ENCODE data around the gene RENBP.

DNA sequence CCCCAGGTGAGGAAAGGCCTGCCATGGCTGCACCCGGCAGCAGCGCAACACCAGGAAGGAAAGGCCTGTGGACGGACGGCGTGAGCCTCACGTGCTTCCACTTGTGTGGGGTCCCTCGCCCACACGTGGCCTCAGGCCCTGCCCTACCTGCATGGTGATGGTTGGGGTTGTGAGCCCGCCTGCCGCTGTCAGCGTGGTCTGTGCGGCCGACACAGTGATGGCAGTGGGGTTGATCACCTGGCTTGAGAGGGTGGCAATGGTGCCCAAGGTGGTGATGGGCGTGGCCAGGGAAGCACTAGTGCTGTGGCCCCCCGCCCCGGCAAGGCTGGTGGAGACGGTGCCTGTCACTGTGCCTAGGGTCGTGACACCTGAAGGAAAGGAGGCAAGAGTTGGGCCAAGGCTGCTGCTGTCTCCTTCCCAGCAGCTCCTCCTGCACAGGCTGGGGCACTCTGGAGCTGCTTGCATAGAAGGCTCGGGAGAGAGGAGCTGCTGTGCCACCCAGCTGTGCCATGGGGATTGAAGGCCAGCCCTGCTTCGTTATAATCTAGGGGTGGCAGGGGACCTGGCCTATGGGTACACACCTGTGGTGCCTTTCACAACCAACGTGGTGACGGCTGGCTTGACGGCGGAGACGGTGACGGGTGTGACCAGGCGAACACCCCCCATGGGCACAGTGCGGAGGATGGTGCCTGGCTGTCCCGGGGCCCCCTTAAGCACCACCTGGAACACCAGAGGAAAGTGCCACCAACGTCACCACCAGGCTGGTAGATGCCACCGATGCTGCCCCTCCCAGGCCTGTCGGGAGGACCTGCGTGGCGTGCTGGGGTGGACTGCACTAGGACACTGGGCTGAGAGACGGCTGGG lies 11.8 kb upstream of the RENBP start:
- TF ChIP-seq, protein P1, sequence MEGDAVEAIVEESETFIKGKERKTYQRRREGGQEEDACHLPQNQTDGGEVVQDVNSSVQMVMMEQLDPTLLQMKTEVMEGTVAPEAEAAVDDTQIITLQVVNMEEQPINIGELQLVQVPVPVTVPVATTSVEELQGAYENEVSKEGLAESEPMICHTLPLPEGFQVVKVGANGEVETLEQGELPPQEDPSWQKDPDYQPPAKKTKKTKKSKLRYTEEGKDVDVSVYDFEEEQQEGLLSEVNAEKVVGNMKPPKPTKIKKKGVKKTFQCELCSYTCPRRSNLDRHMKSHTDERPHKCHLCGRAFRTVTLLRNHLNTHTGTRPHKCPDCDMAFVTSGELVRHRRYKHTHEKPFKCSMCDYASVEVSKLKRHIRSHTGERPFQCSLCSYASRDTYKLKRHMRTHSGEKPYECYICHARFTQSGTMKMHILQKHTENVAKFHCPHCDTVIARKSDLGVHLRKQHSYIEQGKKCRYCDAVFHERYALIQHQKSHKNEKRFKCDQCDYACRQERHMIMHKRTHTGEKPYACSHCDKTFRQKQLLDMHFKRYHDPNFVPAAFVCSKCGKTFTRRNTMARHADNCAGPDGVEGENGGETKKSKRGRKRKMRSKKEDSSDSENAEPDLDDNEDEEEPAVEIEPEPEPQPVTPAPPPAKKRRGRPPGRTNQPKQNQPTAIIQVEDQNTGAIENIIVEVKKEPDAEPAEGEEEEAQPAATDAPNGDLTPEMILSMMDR (IDR thresholded peaks at IDR 0.05; ENCODE audit: low read length): no peak
- no peak for TF ChIP-seq EZH2 (optimal IDR thresholded peaks at IDR 0.05; ENCODE audit: low read depth, low read length)

All from MM.1S (cell line).